ENCODE results near the gene TRIM67. TPM values are rescaled to one million over a fixed set of nuclear protein-coding genes. Genes with fewer than 3 reads are reported as not detected.

TRIM67 gene
- total and polyA plus RNA-seq, 9 of the 15 experiments (the other 6 are each of a cell fraction or from before 2014, with no cell fraction given): 0.04 to 0.60 (median 0.31) TPM

GRCh38 chr1:231159963-231160761, 1.7 kb upstream of the TRIM67 start (continued):
- TF ChIP-seq ZNF609 (CRISPR knock-in tag; IDR thresholded peaks at IDR 0.05; ENCODE audit: borderline replicate concordance) (peak; percentile 96; the same call in 1 of the 2 replicates), FUS (optimal IDR thresholded peaks at IDR 0.05; ENCODE audit: low read depth, low read length) (no peak), PPARD (CRISPR knock-in tag; IDR thresholded peaks at IDR 0.05) (no peak), LARP7 (IDR thresholded peaks at IDR 0.05) (no peak), POLR3G (IDR thresholded peaks at IDR 0.05; ENCODE audit: extremely low read depth, insufficient read length, insufficient replicate concordance) (no peak), RB1 (IDR thresholded peaks at IDR 0.05; ENCODE audit: low read depth) (no peak; the same call in 1 of the 2 replicates), ZNF592 (IDR thresholded peaks at IDR 0.05) (0 out of 2 replicates have a peak, but pooled peaks have one; percentile 68), RBBP5 (IDR thresholded peaks at IDR 0.05; ENCODE audit: borderline replicate concordance, insufficient read depth, low read length, poor library complexity, severe bottlenecking) (peak; percentile 67), ZNF140 (CRISPR knock-in tag; IDR thresholded peaks at IDR 0.05) (no peak), EP300 (IDR thresholded peaks at IDR 0.05; ENCODE audit: low read length) (peak; percentile 100), DDX20 (tag; IDR thresholded peaks at IDR 0.05; ENCODE audit: low read depth) (no peak), NCOR1 (IDR thresholded peaks at IDR 0.05) (peak; percentile 99), ZNF324 (CRISPR knock-in tag; IDR thresholded peaks at IDR 0.05) (0 out of 2 replicates have a peak, but pooled peaks have one; percentile 33)
- TF ChIP-seq, protein P1, sequence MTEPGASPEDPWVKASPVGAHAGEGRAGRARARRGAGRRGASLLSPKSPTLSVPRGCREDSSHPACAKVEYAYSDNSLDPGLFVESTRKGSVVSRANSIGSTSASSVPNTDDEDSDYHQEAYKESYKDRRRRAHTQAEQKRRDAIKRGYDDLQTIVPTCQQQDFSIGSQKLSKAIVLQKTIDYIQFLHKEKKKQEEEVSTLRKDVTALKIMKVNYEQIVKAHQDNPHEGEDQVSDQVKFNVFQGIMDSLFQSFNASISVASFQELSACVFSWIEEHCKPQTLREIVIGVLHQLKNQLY (CRISPR knock-in tag; conservative IDR thresholded peaks at IDR 0.05): no peak
- TF ChIP-seq, protein P2, sequence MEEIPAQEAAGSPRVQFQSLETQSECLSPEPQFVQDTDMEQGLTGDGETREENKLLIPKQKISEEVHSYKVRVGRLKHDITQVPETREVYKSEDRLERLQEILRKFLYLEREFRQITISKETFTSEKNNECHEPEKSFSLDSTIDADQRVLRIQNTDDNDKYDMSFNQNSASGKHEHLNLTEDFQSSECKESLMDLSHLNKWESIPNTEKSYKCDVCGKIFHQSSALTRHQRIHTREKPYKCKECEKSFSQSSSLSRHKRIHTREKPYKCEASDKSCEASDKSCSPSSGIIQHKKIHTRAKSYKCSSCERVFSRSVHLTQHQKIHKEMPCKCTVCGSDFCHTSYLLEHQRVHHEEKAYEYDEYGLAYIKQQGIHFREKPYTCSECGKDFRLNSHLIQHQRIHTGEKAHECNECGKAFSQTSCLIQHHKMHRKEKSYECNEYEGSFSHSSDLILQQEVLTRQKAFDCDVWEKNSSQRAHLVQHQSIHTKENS (CRISPR knock-in tag; IDR thresholded peaks at IDR 0.05): no peak

Measured in K562 (cell line).